ENCODE results near the gene BCAS4. TPM values are rescaled to one million over a fixed set of nuclear protein-coding genes. Genes with fewer than 3 reads are reported as not detected.

The BCAS4 gene
- total RNA-seq, 1 donor from 2014 or later, result 1.6 TPM

DNA sequence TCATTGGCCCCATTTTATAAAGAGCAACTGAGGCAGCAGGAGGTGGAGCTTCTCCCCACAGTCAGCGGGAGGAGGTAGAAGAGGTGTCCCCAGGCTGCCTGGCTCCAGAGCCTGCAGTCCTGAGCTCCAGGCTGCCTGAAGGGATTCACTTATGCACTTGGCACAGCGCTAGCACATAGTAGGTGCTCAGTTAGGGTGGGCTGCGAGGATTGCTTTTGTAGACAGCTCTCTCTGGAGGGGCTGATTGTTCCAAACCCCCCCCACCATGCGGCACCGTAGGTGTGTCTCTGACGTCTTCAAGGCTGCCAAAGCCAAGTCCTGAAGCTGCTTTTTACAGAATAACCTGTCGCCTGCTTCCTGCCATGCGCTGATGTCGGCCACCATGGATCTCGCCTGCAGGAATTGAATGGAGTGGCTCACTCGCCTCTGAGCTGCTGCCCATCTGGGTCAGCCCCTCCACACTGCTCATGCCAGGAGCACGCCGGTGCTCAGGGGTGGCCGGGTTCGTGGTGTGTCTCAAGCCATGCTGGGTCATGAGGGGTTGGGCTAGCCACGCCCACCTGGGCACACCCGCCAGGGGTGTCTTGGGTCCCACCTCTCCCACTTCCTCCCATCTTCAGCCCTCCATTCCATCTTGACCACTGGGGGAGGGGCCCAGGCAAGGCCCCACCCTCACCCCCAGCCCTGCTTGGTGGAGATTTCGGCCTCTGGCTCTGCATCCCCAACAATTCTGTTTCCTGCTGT lies 59.8 kb downstream of the BCAS4 start:
- DNase-seq (ENCODE audit: low read depth, low spot score), result no peak

DNA sequence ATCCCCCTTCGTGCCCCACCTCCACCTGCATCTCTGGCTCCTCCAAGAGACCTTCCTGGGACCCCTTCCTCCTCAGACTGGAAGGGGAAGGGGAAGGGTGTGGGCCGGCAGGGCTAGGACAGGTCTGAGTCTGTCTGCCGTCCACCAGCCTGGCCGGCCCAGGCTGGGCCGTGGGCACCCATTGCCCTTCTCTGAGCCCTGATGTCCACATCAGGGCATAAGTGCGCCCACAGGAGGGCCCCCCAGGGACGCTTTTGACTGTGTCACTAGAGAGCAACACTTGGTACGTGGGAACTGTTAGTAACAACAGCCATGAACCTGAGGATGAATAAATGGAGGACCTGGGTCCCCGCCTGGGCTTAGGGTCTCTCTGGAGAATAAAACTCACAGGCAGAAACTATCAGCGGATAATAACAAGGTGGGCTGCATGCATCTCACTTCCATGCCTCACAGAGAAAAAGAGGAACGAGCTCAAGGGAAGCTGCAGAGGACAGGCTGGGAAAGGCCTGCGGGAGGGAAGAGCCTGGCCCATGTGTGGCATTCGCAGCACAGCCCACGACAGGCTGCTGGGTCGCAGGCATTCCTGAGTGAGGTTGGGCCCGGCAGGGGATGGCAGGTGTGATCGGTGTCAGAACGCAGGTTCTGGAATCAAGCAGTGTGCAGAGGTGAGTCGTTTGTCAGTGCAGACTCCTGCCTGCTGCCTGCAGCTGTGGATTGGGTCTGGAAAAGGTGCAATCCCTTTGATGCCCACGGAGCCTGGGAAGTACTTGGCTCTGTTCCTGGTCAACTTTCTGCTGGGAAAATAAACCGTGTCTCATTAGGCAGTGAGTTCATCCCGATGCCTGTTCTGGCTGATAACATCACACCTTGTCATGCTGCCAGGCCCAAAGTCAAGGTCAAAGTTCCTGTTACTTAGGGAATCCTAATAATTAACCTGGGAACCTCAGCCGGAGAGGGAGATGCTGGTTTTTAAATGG lies 60.9 kb downstream of the BCAS4 start:
- DNase-seq (ENCODE audit: low read depth, low spot score), result no peak

DNA sequence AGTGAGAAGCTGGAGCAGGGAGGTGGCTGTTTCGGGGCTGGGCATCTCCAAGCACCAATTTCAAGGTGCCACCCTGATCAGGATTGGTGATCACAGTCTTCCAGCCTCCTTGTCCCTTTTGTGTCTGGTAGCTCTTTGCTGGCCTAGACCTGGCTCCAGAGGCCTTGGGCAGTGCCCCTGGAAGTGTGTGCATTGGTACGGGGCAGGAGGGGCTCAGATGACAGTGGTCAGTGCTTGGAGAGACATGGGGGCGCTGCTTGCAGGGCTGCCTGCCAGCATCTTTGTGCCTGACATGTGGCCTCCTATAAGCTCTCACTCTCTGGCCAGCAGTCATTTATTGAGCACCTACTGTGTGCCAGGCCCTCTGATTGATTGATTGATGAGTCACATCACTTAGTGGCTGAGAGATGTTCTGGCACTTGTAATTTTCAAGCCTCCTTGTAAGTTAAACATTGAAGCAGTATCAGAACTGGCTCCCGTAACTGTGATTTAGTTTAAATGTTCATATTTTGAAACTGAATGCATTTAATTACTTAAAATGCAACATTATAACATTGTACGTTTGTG lies 61.7 kb downstream of the BCAS4 start:
- DNase-seq (ENCODE audit: low read depth, low spot score), result no peak

DNA sequence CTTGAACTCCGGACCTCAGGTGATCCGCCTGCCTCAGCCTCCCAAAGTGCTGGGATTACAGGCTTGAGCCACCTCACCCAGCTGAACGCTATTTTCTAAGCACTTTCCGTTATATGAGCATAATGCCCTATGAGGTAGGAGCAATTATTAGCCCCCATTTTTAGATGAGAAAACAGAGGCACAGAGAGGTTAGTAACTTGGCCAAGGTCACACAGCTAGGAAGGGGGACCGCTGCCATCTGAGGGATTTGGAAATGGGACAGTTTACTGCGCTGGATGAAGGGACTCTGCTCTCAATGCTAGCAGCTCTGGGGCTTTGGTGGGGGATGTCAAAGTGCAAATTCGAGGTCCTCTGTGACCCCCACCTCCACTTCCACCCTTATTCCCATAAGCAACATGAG lies 62.5 kb downstream of the BCAS4 start:
- DNase-seq (ENCODE audit: low read depth, low spot score), result no peak

DNA sequence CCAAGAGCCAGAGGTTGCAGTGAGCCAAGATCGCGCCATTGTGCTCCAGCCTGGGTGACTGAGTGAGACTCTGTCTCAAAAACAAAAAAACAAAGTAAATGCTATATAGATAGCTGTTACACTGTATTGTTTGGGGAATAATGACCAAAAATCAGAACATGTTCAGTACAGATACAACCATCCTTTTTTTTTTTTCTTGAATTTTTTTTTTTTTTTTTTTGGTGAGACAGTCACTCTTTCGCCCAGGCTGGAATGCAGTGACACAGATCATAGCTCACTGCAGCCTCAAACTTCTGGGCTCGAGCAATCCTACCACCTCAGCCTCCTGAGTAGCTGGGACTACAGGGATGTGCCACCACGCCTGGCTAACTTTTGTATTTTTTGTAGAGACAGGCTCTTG lies 63.7 kb downstream of the BCAS4 start:
- no peak for DNase-seq (ENCODE audit: low read depth, low spot score)

DNA sequence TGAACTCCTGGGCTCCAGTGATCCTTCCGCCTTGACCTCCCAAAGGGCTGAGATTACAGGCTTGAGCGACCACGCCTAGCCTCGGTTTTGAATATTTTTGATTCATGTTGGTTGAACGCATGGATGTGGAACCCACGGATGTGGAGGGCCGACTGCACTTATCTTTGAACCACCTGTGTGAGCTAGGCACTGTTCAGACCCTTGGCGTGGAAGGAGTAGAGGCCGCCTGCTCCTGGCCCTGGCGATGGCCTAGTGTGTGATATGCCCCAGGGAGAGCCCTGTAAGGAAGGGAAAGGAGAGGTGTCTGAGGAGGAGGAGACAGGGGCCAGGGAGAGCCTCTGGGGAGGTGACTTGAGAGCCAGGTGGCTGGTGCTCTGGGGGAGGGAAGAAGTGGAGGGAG lies 64.3 kb downstream of the BCAS4 start:
- DNase-seq (ENCODE audit: low read depth, low spot score), result no peak

DNA sequence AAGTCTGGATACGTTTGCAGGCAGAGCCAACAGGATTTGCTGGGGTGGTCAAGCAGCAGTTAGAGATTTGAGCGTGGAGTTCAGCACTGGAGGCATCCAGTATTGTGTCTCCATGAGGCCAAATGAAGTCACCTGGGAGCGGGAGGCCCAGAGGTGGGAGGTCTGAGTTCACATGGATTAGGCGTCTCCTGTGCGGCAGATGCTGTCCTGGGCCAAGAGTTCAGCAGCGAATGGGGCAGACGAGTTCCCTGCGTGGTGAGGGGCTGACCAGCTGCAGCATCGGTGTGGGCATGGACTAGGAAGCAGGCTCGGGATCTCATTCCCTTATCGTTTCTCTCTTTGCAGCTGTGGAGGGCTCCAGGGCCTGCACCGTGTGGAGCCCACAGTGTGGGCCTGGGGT lies 66.2 kb downstream of the BCAS4 start:
- DNase-seq (ENCODE audit: low read depth, low spot score), result no peak

DNA sequence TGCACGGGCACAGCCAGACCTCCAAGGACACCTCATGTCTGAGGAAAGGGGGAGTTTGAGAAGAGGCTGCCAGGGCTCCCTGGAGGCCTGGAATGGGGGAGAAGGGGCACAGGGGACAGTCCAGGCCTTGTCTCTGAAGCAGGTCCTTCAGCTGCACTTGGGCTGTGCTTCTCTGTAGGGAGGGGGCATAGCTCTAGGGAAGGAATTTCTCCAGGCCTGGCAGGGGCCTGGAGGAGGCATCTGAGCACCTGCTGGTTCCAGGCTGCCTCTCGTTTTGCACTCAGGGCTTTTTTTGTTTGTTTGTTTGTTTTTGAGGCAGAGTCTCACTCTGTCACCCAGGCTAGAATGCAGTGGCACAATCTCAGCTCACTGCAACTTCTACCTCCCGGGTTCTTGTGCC lies 67.7 kb downstream of the BCAS4 start:
- DNase-seq (ENCODE audit: low read depth, low spot score), result no peak

DNA sequence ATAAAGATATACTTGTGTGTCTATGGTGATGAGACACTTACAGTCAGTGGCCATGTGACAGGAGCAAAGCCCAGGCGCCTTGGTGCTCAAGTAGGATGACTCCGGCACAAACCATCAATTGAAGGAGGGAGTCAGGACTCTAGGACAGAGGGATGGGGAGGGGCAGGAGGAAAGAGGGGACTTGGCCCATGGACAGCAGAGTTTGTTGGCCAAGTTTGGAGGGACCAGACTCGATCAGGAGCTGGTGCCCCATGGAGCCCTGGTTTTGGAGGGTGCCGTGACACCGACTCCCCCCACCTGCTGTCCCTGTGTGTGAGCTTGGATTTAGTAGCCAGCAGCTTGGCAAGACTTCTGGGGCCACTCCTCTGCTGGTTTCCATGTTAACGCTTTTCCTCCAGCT lies 70.3 kb downstream of the BCAS4 start:
- DNase-seq (ENCODE audit: low read depth, low spot score), result no peak

DNA sequence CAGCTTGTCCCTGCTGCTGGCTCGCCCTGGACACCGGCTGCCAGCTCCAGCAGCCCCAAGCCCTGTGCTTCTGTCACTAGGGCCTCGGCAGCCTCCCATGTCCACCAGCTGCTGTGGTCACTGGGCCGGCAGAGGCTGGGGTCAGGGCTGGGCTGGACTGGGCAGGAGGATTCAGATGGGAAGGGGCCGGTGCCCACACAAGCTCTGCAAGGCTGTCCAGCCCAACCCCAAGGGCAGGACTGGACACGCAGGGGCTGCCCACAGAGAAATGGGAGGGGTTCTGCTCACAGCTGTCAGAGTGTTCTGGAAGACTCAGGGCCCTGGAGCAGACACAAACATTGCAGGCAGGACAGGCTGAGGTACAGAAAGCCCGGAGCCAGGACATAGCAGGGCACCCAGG lies 70.7 kb downstream of the BCAS4 start:
- DNase-seq (ENCODE audit: low read depth, low spot score), result no peak

DNA sequence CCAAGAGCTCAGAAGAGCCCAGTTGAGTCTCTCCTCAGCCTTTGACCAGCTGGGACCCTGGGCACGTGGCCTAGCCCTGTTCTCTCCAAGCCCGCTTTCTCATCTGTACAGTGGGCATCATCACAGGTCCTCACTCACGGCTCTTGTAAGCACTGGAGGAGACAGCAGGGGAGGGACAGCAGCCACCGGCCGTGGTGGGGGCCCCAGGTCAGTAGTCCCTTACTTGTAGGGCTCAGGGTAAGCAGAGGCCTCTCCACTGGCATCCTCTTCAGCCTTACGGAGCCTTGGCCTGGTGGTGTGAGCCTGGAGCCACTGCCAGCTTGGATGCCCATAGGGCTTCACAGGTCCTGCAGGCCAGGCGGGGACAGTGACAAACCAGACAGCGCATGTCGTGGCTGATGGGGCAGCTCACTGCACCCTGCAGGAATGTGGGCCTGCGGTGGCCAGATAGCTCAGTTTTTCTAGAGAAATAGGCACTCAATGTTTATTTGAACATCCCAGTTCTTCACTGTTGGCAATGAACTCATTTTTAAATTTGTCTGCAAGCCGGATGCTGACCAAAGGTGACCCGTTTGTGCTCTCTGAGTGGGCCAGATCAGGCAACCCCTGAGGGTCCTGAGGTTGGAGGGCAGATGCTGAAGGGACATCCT lies 71.3 kb downstream of the BCAS4 start:
- no peak for DNase-seq (ENCODE audit: low read depth, low spot score)

DNA sequence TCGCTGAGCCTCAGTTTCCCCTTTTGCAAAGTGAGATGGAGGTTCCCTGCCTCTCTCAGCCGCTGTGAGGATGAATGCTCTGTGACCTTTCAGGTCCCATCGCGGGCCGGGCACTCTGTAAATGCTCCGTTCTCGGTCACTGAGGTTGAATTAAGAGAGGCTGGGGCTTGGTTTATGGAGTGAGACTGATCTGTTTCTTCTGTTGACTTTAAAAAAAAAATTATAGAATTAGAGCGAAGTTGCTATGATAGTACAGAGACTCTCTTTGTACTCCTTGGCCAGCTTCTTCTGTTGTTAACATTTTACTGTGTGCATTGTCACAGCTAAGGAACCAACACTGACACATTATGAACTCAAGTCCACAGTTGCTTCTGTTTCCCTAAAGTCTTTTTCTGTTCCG lies 72.0 kb downstream of the BCAS4 start:
- DNase-seq (ENCODE audit: low read depth, low spot score), result no peak

DNA sequence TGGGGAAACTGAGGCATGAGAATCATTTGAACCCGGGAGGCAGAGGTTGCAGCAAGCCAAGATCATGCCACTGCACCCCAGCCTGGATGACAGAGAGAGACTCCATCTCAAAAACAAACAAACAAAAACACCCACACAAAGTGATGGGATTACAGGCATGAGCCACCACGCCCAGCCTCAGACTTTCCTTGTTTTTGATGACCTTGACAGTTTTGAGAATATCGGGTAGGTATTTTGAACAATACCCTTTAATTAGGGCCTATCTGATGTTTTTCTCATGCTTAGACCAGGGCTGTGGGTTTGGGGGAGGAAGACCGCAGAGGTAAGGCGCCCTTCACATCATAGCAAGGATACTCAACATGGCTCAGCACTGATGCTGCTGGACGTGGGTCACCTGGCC lies 72.9 kb downstream of the BCAS4 start:
- no peak for DNase-seq (ENCODE audit: low read depth, low spot score)

DNA sequence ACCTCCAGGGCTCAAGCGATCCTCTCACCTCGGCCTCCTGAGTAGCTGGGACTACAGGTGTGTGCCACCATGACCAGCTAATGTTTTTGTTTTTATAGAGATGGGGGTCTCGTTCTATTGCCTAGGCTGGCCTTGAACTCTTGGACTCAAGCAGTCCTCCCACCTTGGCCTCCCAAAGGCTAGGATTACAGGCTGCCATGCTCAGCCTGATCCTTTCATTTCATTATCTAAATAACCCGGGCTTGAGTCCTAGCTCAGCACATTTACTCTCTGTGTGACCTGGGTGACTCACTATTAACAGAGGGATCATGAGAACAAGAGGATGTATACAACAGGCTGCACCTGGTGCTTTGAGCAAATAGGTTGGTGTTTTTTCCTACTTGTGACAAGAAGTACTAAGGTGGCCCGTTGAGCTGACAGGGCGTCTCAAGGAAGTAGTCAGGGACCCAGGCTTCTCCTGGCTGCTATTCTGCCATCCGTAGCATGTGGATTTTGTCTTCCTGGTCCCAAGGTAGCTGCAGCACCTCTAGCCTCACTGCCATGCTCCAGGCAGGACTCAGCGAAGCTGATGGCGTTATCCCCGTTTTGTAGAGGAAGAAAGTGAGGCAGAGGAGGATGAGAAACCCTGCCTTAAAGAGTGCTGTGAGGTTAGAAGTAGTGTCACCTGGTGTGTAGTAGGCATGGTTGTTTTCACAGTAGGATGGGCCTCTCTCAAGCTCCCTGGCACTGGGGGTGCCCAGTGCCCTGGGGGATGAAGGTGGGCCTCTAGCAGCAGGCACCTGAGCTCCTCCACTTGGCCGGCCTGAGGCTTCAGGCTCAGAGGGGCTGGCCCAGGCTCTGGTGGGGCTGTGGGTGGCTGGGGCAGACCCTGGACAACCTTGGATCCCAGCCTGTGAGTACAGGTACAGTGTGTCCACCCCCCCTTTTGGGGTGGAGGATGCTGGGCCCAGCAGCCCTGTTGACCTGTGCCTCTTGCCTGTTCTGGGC lies 73.9 kb downstream of the BCAS4 start:
- no peak for DNase-seq (ENCODE audit: low read depth, low spot score)

DNA sequence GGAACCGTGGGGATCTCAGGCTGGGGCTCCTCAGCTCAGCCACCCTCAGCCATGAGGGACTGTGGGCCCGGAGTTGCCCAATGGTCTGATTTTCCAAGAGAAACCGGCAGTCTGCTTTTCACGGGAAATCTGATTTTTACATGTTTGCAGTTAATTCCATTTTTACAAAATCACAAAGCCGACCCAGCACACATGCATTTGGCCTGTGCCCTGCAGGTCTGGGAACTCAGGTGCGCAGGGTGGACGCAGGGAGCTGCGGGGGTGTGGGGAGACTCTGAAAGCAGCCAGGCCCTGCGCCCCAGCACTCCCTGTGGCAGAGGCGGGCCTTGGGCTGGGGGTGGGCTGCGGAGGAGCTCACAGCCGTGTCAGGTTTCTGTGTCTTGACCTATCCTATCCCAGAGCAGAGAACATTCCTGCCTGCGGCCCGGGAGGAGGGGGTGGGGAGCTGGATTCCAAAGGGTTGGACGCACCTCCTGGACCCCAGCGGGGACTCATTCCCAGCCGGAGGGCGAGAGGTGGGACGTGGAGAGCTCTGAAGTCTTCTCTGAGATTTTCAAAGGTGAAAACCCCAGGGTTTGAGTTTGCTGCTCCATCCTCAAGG lies 75.8 kb downstream of the BCAS4 start:
- no peak for DNase-seq (ENCODE audit: low read depth, low spot score)

DNA sequence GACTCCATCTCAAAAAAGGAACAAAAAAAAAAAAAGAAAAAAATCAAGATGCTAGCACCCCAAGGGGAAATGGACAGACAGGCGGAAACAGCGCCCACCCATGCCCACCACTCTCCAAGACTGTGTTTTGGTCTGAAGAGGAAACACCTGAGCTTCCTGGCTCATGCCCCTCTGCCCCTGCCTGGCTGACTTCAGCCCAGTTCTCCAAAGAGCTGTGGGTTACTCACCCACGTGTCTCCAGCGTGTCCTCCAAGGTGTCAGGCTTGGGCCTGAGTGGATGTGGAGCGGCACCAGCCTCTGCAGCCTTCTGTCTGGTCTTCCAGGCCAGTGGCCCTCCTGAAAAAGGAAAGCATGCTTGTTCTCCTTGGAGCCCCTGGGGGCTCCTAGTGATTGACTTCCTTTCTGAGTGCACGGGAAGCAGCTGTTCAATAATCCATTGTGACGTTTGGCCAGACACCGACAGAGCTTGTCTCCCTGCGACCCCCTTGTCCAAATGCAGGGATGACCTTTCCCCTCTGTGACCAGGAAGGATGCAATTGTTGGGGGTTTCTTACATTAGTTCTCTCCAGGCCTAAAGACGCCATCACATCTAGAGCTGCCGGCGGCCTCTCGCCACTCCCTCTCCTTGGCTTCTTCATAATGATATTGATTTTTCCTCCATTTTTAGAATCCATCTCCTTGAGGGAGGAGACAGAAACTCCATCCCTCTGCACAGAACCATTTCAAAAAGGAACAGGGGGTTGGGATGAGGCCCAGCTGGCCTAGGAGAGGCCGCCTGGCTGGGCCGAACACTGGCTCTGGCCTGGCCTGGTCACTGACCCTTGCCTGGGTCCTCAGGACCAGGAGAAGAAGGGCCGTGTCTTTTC lies 77.9 kb downstream of the BCAS4 start:
- DNase-seq (ENCODE audit: low read depth, low spot score), result no peak

DNA sequence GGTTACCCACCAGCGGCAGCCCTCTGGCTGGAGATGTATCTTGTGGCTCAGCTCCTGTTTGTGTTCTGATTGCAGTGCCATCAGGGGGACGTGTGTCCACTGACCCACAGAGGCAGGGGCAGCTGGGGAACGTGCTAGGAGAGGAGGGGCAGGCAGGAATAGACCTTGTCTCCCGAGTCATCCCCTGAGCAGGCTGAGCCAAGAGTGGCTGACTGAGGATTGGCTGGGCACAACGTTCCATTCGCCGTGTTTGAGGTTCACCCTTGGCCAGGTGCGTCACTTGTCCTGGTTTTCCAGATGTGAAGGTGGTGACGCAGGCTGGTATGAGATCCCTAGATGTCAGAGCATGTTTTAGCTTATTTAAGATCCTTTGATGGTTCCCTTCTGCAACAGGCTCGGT lies 78.7 kb downstream of the BCAS4 start:
- no peak for DNase-seq (ENCODE audit: low read depth, low spot score)

DNA sequence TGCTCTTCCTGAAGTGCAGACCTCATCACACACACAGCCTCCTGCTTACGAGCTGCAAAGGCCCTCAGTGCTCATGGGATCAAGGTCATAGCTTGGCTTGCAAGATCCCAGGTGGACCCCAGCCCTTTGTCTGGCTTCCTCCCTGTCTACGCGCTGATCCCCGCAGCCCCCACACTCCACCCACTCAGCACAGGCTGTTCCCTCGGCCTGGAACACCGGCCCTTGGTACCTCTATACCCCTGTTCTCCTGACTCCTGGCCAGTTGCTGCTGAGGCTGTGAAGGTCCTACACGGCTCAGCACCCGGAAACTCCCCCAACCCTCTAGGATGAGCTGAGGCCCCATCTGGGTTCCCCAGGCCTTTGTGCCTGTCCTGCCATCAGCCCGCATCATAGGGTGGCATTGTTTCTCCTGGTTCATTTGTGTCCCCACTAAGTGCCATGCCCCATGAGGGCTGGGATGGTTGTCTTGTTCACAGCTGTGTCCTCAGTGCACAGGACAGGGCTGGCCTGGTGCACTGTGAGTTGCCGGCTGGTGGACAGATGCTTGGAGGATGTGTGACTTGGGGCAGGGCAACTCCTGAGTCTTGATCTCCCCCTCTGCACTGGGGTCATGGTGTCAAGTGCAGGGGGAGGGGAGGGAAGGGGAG lies 79.4 kb downstream of the BCAS4 start:
- no peak for DNase-seq (ENCODE audit: low read depth, low spot score)

All from pulmonary artery endothelial cell (primary cell).